HG03558 (cell line): ENCODE data around the gene GPX1.

Experiments
- ATAC-seq: cut with Tn5 transposase; IDR thresholded peaks from one replicate; pipeline ENCODE4 v1.9.1; 2021; ENCODE audit warnings: moderate number of reproducible peaks; ENCODE audit not compliant: unreplicated experiment; ENCODE audit errors: extremely low read depth

Gene GPX1

GRCh38 chr3:49316696-49317457 lies 41.3 kb downstream of the GPX1 start:
- ATAC-seq = no peak

- ATAC-seq = no peak
Observed at GRCh38 chr3:49313896-49314688, 44.1 kb downstream of the GPX1 start.

GRCh38 chr3:49311283-49311682 lies 46.9 kb downstream of the GPX1 start:
- no peak for ATAC-seq

GRCh38 chr3:49310677-49311076 lies 47.5 kb downstream of the GPX1 start:
- no peak for ATAC-seq
